BLaER1 treated with 17β-estradiol and CSF1 and Interleukin-3, amounts not matched to agents 10 nM and 100 nM (cell line): Measurements from ENCODE around the gene SMARCB1.
A peak's percentile ranks its signal among the peaks of the same experiment; 100 is the strongest.

Experiments
- H3K27ac ChIP-seq, 11 experiments: shearing (Covaris generic); formaldehyde crosslinking; 2 replicates each; pipeline ENCODE4 v1.8.1; 2022
- H3K27me3 ChIP-seq, 11 experiments: shearing (Covaris generic); formaldehyde crosslinking; 2 replicates each; pipeline ENCODE4 v1.8.1; 2022
- H3K36me3 ChIP-seq, 11 experiments: shearing (Covaris generic); formaldehyde crosslinking; 2 replicates each; pipeline ENCODE4 v1.8.1; 2022
- H3K4me1 ChIP-seq, 10 experiments: shearing (Covaris generic); formaldehyde crosslinking; 2 replicates each; pipeline ENCODE4 v1.8.1; 2022
- H3K4me2 ChIP-seq, 11 experiments: shearing (Covaris generic); formaldehyde crosslinking; 2 replicates each; pipeline ENCODE4 v1.8.1; 2022
- H3K4me3 ChIP-seq, 10 experiments: shearing (Covaris generic); formaldehyde crosslinking; 2 replicates each; pipeline ENCODE4 v1.8.1; 2022
- H3K9ac ChIP-seq, 11 experiments: shearing (Covaris generic); formaldehyde crosslinking; 2 replicates each; pipeline ENCODE4 v1.8.1; 2022
- H3K9me3 ChIP-seq, 11 experiments: shearing (Covaris generic); formaldehyde crosslinking; replicated peaks in 1 of 11; 2 replicates each; pipeline ENCODE4 v1.8.1; 2022
- H4K20me1 ChIP-seq, 11 experiments: shearing (Covaris generic); formaldehyde crosslinking; 2 replicates each; pipeline ENCODE4 v1.8.1; 2022
- Cebpa-rat ChIP-seq, 11 experiments: shearing (Covaris generic); IDR thresholded peaks; 2 replicates each; pipeline ENCODE4 v1.8.1; 2022

SMARCB1 gene

DNA sequence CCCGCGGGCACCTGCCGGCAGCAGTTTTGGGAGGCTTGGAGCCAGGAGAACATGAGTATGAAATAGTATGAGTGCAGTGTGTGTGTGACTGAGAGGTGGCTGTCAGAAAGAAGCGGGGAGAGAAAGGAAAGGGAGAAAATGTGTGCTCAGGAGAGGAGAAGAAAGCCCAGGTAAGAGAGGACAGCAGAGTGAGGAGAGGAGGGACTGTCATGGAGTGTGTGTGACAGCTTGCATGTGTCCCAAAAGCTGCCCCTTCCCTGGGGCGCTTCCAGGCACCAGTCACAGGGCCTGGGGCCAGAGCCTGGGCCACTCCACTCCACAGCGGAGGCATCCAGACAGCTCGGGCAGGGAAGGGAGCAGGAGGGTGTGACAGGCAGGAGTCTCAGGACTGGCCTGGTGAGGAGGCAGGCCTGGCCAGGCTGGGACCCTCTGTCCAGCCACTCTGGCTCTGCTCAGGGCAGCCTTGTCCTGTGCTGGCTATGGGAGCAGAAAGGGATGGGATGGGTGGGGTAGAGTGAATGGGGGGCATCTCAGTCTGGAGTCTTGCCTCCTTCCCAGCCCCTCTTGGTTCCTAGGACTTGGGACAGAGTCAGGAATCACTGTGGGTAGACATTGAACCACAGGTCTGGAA, 13.2 kb upstream of the SMARCB1 start:
- peaks cover 0 to 7% (median 0%) of the 10 kb centered on the region in 11 experiments; a peak in 1 of 22 replicates for H3K36me3 ChIP-seq
- peak overlapping the region; percentile 91 to 99 (median 96) for H3K4me2 ChIP-seq

DNA sequence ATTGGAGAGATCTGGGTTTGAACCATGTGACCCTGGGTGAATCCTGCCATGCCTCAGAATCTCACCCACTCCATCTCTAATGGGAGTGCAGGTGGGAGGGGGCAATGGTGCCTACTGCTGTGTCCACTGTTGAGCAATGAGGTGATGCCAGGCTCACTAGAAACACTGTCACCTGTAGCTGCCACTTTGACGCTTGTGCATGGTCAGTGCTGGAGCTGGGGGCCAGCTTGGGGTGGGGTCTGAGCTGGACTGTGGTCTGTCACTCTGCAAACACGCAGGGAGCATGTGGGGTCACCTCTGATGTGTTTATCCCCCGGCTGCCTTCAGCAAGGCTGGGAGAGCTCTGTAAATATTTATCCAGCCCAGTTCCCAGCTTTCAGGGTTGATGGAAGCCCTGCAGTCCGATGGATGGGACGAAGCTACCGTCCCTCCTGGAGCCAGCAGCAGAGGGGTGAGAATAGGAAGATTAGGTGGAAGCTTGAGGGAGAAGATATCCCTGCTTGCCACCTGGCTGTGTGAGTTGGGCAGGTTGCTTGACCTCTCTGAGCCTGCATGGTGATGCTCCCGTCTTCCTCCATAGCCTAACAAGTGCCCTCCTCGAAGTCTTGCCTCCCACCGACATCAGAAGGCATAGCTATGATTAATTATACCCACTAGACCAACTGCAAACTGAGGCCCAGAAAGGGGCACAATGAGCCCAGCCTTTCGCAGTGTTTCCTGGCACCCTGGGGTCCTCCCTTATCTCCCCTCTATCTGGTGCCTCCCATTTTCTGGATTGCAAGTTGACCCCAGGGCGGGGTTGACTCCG, 12.4 kb upstream of the SMARCB1 start:
- Histone ChIP-seq H4K20me1 (peaks cover 0 to 7% (median 0%) of the 10 kb centered on the region in 11 experiments; a peak in 3 of 22 replicates), H3K9ac (peak overlapping the region in 4 of 11 experiments; percentile 44 to 88 (median 86); a peak in 6 of 22 replicates), H3K27ac (peak overlapping the region in 3 of 11 experiments; percentile 3 to 68 (median 63); a peak in 4 of 22 replicates), H3K27me3 (no peaks in the 10 kb centered on the region), H3K9me3 (no peaks in the 10 kb centered on the region), H3K4me3 (0 out of 20 replicates have a peak overlapping the region, but pooled peaks of 1 of the 10 experiments have one; percentile 67), H3K36me3 (peaks cover 0 to 14% (median 4%) of the 10 kb centered on the region in 11 experiments; a peak in 7 of 22 replicates), H3K4me2 (peak overlapping the region in 8 of 11 experiments; percentile 93 to 99 (median 97); a peak in 16 of 22 replicates), H3K4me1 (peaks cover 15 to 91% (median 85%) of the 10 kb centered on the region in 10 experiments)
- no peak for TF ChIP-seq Cebpa-rat (IDR thresholded peaks at IDR 0.05)

More for the DNA sequence above, 13.2 kb upstream of the SMARCB1 start:
- peak overlapping the region in 8 of 10 experiments; percentile 67 to 77 (median 69); a peak in 15 of 20 replicates for H3K4me3 ChIP-seq
- no peak for TF ChIP-seq Cebpa-rat (IDR thresholded peaks at IDR 0.05)
- H3K27me3 ChIP-seq = no peaks in the 10 kb centered on the region
- peaks cover 22 to 97% (median 92%) of the 10 kb centered on the region in 10 experiments for H3K4me1 ChIP-seq
- H3K9ac ChIP-seq = peak overlapping the region; percentile 65 to 88 (median 85); a peak in 19 of 22 replicates
- H3K9me3 ChIP-seq = no peaks in the 10 kb centered on the region
- peak overlapping the region in 7 of 11 experiments; percentile 77 to 93 (median 82); a peak in 11 of 22 replicates for H3K27ac ChIP-seq
- H4K20me1 ChIP-seq = peaks cover 0 to 7% (median 0%) of the 10 kb centered on the region in 11 experiments; a peak in 3 of 22 replicates

DNA sequence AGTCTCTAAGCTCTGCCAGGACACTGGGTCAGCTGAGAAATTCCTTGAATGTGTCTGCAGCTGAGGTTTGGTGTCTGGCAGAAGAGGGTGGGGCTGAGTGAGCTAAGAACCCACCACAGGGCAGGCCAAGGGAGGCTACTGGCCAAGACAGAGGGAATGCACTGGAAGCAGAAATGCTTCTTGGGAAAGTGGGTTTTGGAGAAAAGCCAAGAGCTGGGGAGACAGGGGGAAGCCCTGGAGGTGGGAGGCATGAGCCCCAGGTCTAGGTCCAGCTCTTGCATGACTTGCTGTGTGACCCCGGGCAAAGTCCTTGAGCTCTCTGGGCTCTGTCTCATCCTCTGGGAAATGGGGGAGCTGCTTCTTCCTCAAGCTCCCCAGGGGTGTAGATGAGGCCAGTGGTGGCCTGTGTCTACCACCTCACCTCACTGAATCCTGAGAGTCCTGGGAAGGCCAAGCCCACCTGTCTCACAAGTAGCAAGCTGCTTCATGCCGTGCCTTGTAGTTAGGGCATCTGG, 11.8 kb upstream of the SMARCB1 start:
- Histone ChIP-seq H3K4me2 (peak overlapping the region in 8 of 11 experiments; percentile 93 to 99 (median 97); a peak in 15 of 22 replicates), H3K27ac (peak overlapping the region in 5 of 11 experiments; percentile 16 to 70 (median 63); a peak in 9 of 22 replicates), H3K9me3 (no peaks in the 10 kb centered on the region), H3K9ac (peak overlapping the region in 1 of 11 experiments; percentile 46; a peak in 2 of 22 replicates), H3K27me3 (no peaks in the 10 kb centered on the region), H3K4me3 (no peak overlapping the region), H3K4me1 (peaks cover 10 to 84% (median 78%) of the 10 kb centered on the region in 10 experiments; a peak in 18 of 20 replicates), H4K20me1 (peaks cover 0 to 7% (median 0%) of the 10 kb centered on the region in 11 experiments; a peak in 3 of 22 replicates), H3K36me3 (peaks cover 0 to 20% (median 10%) of the 10 kb centered on the region in 11 experiments; a peak in 10 of 22 replicates)
- TF ChIP-seq Cebpa-rat (IDR thresholded peaks at IDR 0.05) = no peak

DNA sequence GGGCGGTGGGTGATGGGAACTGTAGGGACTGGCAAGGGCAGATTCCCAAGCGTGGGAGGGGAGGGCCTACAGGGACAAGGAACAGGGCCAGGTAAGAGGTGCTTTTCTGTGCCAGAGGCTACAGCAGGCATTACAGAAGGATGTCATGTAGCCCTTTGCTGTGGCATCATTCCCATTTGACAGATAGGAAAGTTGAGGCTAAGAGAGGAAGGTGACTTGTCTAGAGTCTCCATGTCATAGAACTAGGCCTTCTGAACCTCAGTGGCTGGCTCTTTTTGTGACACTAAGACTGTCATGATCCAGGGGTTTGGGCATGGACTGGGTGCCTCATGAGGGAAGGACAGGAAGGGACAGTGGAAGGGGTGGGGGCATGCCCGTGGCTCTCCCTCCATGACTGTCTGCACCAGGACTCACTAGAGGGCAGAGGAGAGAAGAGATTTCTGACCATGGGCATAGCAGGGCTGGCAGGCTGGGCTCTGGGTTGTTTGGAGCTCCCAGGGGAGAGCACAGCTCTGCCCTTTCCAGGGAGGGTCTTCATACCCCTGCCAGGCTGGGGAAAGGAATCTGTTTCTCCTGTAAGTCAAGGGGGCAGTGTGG, 10.9 kb upstream of the SMARCB1 start:
- Histone ChIP-seq H3K9ac (peak overlapping the region in 4 of 11 experiments; percentile 46 to 65 (median 55); a peak in 7 of 22 replicates), H3K4me2 (peak overlapping the region in 9 of 11 experiments; percentile 33 to 99 (median 97); a peak in 17 of 22 replicates), H3K4me3 (no peak overlapping the region; a peak in 1 of 20 replicates), H3K27me3 (no peaks in the 10 kb centered on the region), H3K27ac (peak overlapping the region in 6 of 11 experiments; percentile 0 to 70 (median 60); a peak in 9 of 22 replicates), H3K9me3 (no peaks in the 10 kb centered on the region), H4K20me1 (peaks cover 0 to 7% (median 0%) of the 10 kb centered on the region in 11 experiments; a peak in 3 of 22 replicates), H3K36me3 (peaks cover 0 to 29% (median 18%) of the 10 kb centered on the region in 11 experiments; a peak in 10 of 22 replicates), H3K4me1 (peaks cover 10 to 78% (median 71%) of the 10 kb centered on the region in 10 experiments; a peak in 18 of 20 replicates)
- no peak for TF ChIP-seq Cebpa-rat (IDR thresholded peaks at IDR 0.05)

DNA sequence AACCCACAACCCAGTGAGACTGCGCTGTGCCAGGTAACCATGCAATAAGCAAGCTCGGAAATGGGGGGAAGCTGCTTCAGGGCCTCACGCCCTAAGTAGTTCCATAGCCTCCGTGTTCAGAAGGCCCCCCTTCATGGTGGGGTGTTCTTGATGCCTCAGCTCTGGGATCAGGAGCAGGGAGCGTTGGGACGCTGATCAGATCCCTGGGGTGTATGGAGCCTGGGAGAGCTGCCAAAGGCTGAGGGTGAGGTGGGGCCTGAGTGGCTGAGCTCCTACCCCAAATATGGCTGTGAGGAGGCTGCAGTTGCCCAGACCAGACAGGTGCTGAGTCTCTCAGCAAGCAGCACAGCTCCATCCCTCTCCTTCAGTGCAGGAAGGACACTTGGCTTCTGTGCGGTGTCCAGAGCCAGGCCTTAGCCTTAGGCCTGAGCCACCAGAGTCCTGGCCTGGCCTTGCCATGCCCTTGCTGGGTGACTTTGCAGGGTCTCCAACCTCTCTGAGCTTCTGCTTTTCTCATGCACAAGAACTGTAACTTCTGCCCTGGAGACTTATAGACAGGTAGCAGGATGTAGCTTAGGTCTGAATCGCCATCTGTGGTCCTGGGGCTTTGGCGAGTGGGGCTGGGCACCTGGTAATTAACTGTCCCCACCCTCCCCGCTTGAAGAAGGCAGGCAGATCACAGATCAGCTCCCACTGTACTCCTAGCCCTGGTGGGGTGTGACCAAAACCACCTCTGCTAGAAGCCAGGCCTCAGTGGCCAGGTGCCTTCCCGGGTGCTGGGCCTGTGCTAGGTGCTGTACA, 8.8 kb upstream of the SMARCB1 start:
- H3K27ac ChIP-seq = peak overlapping the region in 6 of 11 experiments; percentile 15 to 70 (median 30); a peak in 7 of 22 replicates
- H3K4me2 ChIP-seq = peak overlapping the region in 7 of 11 experiments; percentile 7 to 59 (median 32); a peak in 5 of 22 replicates
- H3K4me1 ChIP-seq = peaks cover 3 to 79% (median 73%) of the 10 kb centered on the region in 10 experiments; a peak in 19 of 20 replicates
- H3K36me3 ChIP-seq = peaks cover 0 to 48% (median 18%) of the 10 kb centered on the region in 11 experiments; a peak in 10 of 22 replicates
- peak overlapping the region in 4 of 11 experiments; percentile 7 to 38 (median 18); a peak in 5 of 22 replicates for H3K9ac ChIP-seq
- no peaks in the 10 kb centered on the region for H3K27me3 ChIP-seq
- H4K20me1 ChIP-seq = peaks cover 0 to 7% (median 0%) of the 10 kb centered on the region in 11 experiments; a peak in 3 of 22 replicates
- no peaks in the 10 kb centered on the region for H3K9me3 ChIP-seq
- TF ChIP-seq Cebpa-rat (IDR thresholded peaks at IDR 0.05) = no peak
- no peak overlapping the region for H3K4me3 ChIP-seq

DNA sequence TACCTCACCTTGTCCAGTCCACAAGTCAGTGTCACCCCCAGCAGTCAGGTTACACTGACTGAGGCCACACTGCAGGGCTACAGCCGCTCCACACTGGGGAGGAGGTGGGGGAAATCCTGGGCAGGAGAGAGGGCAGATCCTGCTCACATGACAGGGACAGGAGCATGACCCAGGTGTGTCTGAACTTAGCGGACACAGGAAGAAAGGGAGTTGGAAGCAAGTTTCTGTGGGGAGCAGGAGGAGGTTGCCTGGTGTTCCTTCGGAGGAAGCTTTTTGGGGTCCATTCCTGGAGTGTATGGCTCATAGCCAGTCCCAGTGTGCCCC, 8.2 kb upstream of the SMARCB1 start:
- H3K27ac ChIP-seq = peak overlapping the region in 4 of 11 experiments; percentile 10 to 70 (median 30); a peak in 3 of 22 replicates
- H4K20me1 ChIP-seq = peaks cover 0 to 7% (median 0%) of the 10 kb centered on the region in 11 experiments; a peak in 3 of 22 replicates
- H3K27me3 ChIP-seq = no peaks in the 10 kb centered on the region
- no peak overlapping the region for H3K4me3 ChIP-seq
- peaks cover 5 to 79% (median 73%) of the 10 kb centered on the region in 10 experiments for H3K4me1 ChIP-seq
- H3K9ac ChIP-seq = peak overlapping the region in 1 of 11 experiments; percentile 38; a peak in 3 of 22 replicates
- H3K4me2 ChIP-seq = no peak overlapping the region
- no peak for TF ChIP-seq Cebpa-rat (IDR thresholded peaks at IDR 0.05)
- H3K9me3 ChIP-seq = no peaks in the 10 kb centered on the region
- peaks cover 0 to 54% (median 18%) of the 10 kb centered on the region in 11 experiments; a peak in 10 of 22 replicates for H3K36me3 ChIP-seq

DNA sequence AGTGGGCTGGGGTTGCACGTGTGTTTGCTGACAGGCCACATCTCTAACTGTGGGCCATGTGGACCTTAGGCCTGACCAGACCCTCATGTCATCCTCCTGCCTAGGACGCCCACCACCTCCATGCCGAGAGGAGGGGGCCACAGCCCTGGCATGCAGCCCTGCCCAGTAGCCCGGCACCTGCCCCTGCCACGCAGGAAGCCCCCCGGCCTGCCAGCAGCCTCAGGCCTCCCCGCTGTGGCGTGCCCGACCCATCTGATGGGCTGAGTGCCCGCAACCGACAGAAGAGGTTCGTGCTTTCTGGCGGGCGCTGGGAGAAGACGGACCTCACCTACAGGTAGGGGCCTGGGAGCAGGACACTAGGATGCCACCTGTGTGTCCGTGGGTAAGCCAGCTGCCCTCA, 7.7 kb upstream of the SMARCB1 start:
- 0 out of 22 replicates have a peak overlapping the region, but pooled peaks of 2 of the 11 experiments have one; percentile 10 to 70 for H3K27ac ChIP-seq
- no peaks in the 10 kb centered on the region for H3K27me3 ChIP-seq
- no peak for TF ChIP-seq Cebpa-rat (IDR thresholded peaks at IDR 0.05)
- peaks cover 10 to 79% (median 73%) of the 10 kb centered on the region in 10 experiments for H3K4me1 ChIP-seq
- no peaks in the 10 kb centered on the region for H3K9me3 ChIP-seq
- H4K20me1 ChIP-seq = peaks cover 0 to 7% (median 0%) of the 10 kb centered on the region in 11 experiments; a peak in 3 of 22 replicates
- H3K36me3 ChIP-seq = peaks cover 0 to 56% (median 18%) of the 10 kb centered on the region in 11 experiments; a peak in 10 of 22 replicates
- H3K4me2 ChIP-seq = no peak overlapping the region
- H3K9ac ChIP-seq = no peak overlapping the region; a peak in 1 of 22 replicates
- H3K4me3 ChIP-seq = no peak overlapping the region
